IPS-18c (cell line): ENCODE results near the gene MPRIP.

ENCODE experiments used
- H3K4me3 ChIP-seq: 2 replicates; pipeline ENCODE4 v1.7.0; 2013; ENCODE audit warnings: low read depth, mild to moderate bottlenecking, low read length, moderate library complexity; ENCODE audit not compliant: insufficient read depth
- H3K9me3 ChIP-seq: one replicate; pipeline ENCODE4 v1.6.1; 2013; ENCODE audit warnings: mild to moderate bottlenecking, low read length, moderate library complexity; ENCODE audit not compliant: control insufficient read depth, insufficient read depth

MPRIP gene

GRCh38 chr17:17055286-17056155, 13.3 kb downstream of the MPRIP start:
- no peak overlapping the region for H3K4me3 ChIP-seq
- no peaks in the 10 kb centered on the region for H3K9me3 ChIP-seq

DNA sequence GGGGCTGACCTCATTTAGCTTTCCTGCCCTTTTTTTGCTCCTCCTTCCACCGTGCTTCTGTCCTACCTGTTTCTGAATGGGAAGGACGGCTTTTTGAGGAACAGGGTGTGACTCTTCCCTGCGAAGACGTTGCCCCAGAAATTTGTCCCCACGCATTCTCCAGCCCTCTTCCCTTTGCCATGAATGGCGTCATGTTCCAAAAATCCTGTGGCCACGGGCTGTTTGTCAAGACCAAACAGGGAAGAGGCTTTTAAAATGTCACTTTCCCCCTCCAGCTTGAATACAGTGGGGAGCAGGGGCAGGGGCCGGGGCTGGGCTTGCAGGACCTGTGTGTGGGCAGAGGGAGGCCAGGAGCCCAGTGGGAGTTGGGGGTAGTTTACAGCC, 13.9 kb downstream of the MPRIP start:
- Histone ChIP-seq H3K9me3 (no peaks in the 10 kb centered on the region), H3K4me3 (no peak overlapping the region)

- Histone ChIP-seq H3K9me3 (no peaks in the 10 kb centered on the region), H3K4me3 (no peak overlapping the region)
These were observed 14.8 kb downstream of the MPRIP start for GRCh38 chr17:17057057-17057551.

- Histone ChIP-seq H3K4me3 (no peak overlapping the region), H3K9me3 (no peaks in the 10 kb centered on the region)
These were observed 16.0 kb downstream of the MPRIP start for GRCh38 chr17:17058304-17058703.

DNA sequence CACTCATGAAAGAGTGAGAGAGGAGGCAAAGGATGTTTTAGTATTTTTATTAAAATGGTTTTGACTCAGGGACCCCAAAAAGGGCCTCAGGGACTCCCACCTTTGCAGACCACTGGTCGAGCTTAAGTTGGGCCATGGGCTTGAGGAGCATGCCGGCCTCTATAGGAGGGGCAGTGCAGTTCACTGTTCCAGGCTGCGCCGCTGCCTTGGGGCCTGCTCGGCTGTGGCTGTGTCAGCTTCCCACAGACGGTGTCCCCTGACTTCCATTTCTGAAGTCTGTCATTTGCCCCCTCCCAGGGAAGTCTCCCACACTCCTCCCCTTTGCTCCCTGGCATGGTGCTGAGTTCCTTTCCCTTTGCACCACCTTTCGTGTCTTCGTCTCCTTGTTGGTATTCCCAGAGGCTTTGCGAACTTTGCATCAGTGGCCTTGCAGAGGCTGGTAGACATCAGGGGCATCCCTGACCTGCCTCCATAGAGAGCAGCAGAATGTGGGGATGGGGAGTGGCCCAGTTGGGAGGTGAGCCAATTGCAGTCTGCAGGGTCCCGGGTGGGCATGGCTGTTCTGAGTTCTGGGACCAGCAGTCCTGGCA, 17.1 kb downstream of the MPRIP start:
- no peaks in the 10 kb centered on the region for H3K9me3 ChIP-seq
- no peak overlapping the region for H3K4me3 ChIP-seq

DNA sequence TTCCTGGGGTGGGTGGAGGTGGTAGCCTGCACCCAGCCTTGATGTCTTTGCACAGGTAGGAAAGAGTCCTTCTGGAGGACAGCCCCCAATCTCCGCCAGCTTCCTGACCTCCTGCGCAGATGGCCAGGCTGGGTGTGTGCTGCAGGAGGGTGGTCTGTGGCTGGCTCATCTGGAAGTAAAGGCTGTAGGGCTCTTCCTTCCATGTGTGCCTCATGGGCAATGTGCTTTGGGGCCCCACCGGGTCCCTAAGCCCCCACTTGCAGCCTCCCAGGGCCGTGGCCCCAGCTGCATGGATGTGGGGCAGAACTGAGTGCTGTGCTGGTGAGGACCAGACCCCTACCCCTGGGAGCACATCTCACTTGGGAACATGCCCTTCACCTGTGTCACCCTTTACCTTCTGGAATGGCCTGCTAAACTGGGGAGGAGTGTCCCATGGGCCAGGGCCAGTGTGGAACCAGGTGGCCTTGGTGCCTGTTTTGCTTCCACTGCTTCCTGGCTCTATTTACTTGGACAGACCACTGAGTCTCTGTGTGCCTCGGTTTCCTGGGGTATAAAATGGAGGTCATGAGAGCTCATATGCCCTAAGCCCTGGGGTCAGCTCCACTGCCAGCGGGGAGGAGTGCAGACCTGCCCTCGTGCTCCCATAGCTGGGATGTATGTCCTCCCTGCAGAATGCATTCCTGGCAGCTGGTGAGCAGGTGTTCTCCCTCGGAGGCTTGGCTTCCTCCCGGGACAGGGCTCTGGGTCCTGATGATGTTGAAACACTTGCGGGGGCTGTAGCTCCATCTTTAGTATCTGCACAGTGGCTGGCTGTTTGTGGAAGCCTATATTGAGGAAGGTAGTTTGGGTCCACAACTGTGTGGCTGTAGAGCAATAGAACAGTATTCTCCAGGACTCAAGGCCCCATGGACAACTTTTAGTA, 18.0 kb downstream of the MPRIP start:
- Histone ChIP-seq H3K9me3 (no peaks in the 10 kb centered on the region), H3K4me3 (no peak overlapping the region)

- Histone ChIP-seq H3K4me3 (no peak overlapping the region), H3K9me3 (no peaks in the 10 kb centered on the region)
These were observed 18.7 kb downstream of the MPRIP start for GRCh38 chr17:17060930-17061329.

GRCh38 chr17:17061516-17061915, 19.3 kb downstream of the MPRIP start:
- H3K9me3 ChIP-seq = no peaks in the 10 kb centered on the region
- H3K4me3 ChIP-seq = no peak overlapping the region

- no peak overlapping the region for H3K4me3 ChIP-seq
These were observed 20.1 kb downstream of the MPRIP start for GRCh38 chr17:17062356-17062755.

DNA sequence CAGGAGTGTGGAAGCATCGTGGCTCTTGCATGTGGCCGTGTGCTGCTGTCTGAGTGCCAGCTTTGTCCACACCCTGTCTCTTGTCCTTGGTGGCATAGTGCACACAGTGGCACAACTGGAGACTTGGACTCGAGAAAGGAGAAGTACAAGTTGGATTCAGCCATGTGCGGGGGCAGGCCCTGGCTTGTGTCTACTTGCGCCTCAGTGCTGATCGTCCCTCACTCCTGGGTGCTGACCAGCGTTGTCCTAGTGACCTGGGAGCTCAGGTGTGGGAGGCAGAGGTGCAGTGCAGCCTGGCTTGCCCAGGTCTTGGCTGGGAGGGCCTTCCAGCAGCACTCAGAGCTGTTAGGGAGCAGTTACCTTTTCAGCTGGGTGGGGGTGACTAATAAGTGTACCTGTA, 20.6 kb downstream of the MPRIP start:
- no peaks in the 10 kb centered on the region for H3K9me3 ChIP-seq
- no peak overlapping the region for H3K4me3 ChIP-seq

More at GRCh38 chr17:17062356-17062755, 20.1 kb downstream of the MPRIP start:
- H3K9me3 ChIP-seq = no peaks in the 10 kb centered on the region

- Histone ChIP-seq H3K4me3 (no peak overlapping the region), H3K9me3 (no peaks in the 10 kb centered on the region)
These were observed 21.4 kb downstream of the MPRIP start for GRCh38 chr17:17063546-17064122.

- no peaks in the 10 kb centered on the region for H3K9me3 ChIP-seq
- no peak overlapping the region for H3K4me3 ChIP-seq
These were observed 22.1 kb downstream of the MPRIP start for GRCh38 chr17:17064322-17064721.

DNA sequence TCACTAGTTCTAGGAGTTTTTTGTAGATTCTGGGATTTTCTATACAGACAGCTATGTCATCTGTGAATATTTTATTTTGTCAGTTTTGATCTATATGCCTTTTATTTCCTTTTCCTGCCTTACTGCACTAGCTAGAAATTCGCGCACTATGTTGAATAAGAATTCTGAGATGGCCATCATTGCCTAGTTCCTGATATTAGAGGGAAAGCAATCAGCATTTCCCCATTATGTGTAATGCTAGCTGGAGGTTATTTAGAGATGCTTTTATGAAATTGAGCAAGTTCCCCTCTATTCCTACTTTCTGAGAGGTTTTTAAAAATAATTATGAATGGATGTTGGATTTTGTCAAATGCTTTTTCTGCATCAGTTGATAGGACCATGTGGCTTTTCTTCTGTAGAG, 23.8 kb downstream of the MPRIP start:
- H3K4me3 ChIP-seq = no peak overlapping the region

GRCh38 chr17:17067257-17067656, 25.0 kb downstream of the MPRIP start:
- H3K4me3 ChIP-seq = no peak overlapping the region
- H3K9me3 ChIP-seq = no peaks in the 10 kb centered on the region

More for the DNA sequence above, 23.8 kb downstream of the MPRIP start:
- H3K9me3 ChIP-seq = no peaks in the 10 kb centered on the region

- Histone ChIP-seq H3K9me3 (no peaks in the 10 kb centered on the region), H3K4me3 (no peak overlapping the region)
These were observed 27.6 kb downstream of the MPRIP start for GRCh38 chr17:17069849-17070248.

DNA sequence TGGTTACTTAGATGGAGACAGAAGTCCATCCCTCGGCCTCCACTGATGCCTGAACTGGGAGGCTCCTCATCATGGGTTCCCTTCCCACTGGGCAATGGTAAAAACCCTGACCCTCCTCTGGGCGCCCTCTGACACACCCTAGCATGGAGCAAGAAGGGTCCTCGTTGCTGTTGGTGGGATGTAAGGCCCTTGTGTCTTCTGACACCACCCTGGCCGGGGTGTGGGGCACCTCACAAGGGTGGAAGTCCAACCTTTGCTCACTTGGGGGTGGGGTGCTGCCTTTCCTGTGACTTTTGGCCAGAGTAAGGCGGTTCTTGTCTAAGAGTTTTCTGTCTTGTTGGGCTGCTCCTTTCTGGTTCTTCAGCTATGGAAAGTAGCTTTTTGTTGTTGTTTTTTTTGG, 28.7 kb downstream of the MPRIP start:
- H3K4me3 ChIP-seq = no peak overlapping the region
- no peaks in the 10 kb centered on the region for H3K9me3 ChIP-seq
